ENCODE measurements around the gene TOP1.

Gene TOP1

DNA sequence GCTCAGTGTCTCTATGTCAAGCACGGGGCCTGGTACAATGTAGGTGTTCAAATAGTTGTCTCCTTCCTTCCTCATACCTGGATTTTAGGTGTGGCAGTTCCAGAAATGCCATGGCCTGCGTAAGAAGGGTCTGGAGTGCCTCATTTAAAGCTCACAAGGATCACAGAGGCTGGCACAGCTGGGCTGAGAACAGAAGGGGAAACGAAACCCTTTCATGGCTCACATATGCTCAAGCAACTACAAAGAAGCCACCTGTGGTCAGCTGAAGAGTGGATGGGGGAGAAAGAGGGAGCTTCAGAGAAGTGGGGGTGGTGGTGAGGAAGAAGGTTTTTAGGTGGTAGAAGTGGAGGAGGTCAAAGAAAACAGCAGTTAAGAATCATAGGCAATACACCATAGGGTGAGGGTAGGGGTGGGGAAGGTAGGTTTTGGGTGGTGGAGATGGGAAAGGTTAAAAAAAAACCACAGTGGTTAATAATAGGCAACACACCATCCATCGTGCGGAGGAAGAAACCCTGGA lies 17.0 kb upstream of the TOP1 start:
- TF ChIP-seq, protein P1, sequence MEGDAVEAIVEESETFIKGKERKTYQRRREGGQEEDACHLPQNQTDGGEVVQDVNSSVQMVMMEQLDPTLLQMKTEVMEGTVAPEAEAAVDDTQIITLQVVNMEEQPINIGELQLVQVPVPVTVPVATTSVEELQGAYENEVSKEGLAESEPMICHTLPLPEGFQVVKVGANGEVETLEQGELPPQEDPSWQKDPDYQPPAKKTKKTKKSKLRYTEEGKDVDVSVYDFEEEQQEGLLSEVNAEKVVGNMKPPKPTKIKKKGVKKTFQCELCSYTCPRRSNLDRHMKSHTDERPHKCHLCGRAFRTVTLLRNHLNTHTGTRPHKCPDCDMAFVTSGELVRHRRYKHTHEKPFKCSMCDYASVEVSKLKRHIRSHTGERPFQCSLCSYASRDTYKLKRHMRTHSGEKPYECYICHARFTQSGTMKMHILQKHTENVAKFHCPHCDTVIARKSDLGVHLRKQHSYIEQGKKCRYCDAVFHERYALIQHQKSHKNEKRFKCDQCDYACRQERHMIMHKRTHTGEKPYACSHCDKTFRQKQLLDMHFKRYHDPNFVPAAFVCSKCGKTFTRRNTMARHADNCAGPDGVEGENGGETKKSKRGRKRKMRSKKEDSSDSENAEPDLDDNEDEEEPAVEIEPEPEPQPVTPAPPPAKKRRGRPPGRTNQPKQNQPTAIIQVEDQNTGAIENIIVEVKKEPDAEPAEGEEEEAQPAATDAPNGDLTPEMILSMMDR (IDR thresholded peaks at IDR 0.05; ENCODE audit: insufficient read depth, low read depth, low read length, missing control alignments), result no peak
- H3K4me3 ChIP-seq (ENCODE audit: low read depth, low read length), result peak overlapping the region; percentile 15; the same call in 1 of the 2 replicates
- peak; percentile 94 for DNase-seq (ENCODE audit: low read depth)

DNA sequence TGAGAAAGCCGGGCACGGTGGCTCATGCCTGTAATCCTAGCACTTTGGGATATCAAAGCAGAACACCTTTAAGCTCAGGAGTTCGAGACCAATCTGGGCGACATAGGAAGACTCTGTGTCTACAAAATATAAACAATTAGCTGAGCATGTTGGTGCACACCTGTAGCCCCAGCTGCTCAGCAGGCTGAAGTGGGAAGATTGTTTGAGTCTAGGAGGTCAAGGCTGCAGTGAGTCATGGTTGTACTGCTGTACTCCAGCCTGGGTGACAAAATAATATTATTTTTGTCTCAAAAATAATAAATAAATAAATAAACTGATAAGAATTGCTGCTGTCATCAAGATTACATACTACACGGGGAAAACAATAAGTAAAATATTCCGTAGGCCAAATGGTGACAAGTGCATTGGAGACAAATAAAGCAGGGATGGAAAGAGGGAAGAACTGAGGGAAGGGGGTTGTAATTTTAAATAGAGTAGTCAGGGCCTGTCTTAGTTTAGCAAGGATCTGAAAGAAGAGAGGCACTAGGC lies 14.0 kb upstream of the TOP1 start:
- DNase-seq (ENCODE audit: low read depth), result no peak
- TF ChIP-seq, protein P1 (IDR thresholded peaks at IDR 0.05; ENCODE audit: insufficient read depth, low read depth, low read length, missing control alignments), result no peak
- no peak overlapping the region for H3K4me3 ChIP-seq (ENCODE audit: low read depth, low read length)

DNA sequence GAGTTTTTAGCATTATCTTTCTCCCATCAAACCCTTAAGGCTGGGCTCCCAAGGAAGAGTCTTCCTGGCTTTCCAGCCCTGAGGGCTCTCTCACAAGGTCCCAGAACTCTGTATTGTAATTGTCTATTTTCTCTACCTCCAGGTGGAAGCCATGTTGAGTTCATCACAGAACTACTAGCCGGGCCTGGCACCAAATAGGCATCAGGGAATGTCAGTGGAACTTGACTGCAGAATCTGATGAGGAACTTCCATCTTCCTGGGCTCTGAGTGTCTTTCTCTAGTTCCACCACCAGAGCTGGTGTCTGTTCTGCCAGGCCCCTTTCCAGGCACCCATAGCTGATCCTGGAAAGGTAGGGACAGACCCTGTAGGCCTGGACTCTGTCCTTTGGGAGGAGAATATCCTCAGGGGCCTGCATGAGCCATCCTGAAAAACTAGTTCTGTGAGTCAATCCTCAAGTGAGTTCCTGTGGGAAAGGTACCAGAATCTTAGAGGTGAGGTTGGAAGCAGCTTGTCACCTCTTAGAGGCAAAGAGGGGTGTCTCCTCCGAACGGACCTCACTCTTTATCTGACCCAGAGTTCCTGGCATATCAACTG lies 11.1 kb upstream of the TOP1 start:
- no peak for DNase-seq (ENCODE audit: low read depth)
- TF ChIP-seq, protein P1 (IDR thresholded peaks at IDR 0.05; ENCODE audit: insufficient read depth, low read depth, low read length, missing control alignments), result no peak
- no peak overlapping the region for H3K4me3 ChIP-seq (ENCODE audit: low read depth, low read length)

DNA sequence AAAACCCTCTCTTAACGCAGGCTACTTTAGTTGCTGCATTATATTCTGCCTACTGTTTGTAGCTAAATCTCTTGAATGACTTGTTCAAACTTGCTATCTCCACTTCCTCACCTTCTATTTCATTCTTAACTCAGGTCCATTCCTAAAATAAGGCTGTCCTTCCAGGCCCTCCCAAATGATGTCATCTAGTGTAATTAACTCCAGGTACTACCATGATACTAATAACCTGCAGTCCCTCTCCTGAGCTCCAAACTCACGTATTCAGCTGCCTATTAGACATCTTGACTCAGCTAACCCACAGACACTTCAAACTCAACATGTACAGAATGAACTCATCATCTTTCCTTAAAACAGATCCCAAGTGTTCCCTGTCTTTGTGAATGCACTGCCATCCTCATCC lies 10.5 kb upstream of the TOP1 start:
- no peak for DNase-seq (ENCODE audit: low read depth)
- TF ChIP-seq, protein P1 (IDR thresholded peaks at IDR 0.05; ENCODE audit: insufficient read depth, low read depth, low read length, missing control alignments), result no peak
- no peak overlapping the region for H3K4me3 ChIP-seq (ENCODE audit: low read depth, low read length)

- no peak overlapping the region for H3K4me3 ChIP-seq (ENCODE audit: low read depth, low read length)
- TF ChIP-seq, protein P1 (IDR thresholded peaks at IDR 0.05; ENCODE audit: insufficient read depth, low read depth, low read length, missing control alignments), result no peak
- DNase-seq (ENCODE audit: low read depth), result no peak
These were observed 5.1 kb upstream of the TOP1 start for GRCh38 chr20:41023549-41023948.

DNA sequence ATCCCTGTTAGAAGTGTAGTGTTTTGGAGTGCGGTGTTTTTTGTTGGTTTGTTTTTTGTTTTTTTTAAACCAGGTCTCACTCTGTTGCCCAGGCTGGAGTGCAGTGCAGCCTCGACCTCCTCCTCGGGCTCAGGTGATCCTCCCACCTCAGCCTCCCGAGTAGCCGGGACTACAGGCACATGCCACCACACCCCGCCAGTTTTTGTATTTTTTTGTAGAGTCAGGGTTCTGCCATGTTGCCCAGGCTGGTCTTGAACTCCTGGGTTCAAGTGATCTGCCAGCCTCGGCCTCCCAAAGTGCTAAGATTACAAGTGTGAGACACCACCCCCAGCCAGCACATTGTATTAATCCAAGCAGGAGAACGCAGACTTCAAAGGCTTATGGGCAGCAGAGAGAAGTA lies 1.3 kb upstream of the TOP1 start:
- no peak overlapping the region for H3K4me3 ChIP-seq (ENCODE audit: low read depth, low read length)
- DNase-seq (ENCODE audit: low read depth), result no peak
- TF ChIP-seq, protein P1 (IDR thresholded peaks at IDR 0.05; ENCODE audit: insufficient read depth, low read depth, low read length, missing control alignments), result no peak

Data from GM12865 (cell line).